GM12872 (cell line): ENCODE data around the gene DENND1B.
A peak's percentile ranks its signal among the peaks of the same experiment; 100 is the strongest.

ENCODE experiments used
- CTCF ChIP-seq: IDR thresholded peaks from 3 replicates; pipeline ENCODE4 v1.5.1; 2011; ENCODE audit warnings: low read depth, mild to moderate bottlenecking, low read length, moderate library complexity; ENCODE audit not compliant: insufficient read depth

Gene DENND1B

GRCh38 chr1:197715806-197716205 is 59.5 kb downstream of the DENND1B start:
- no peak for TF ChIP-seq CTCF

- no peak for TF ChIP-seq CTCF
Observed at GRCh38 chr1:197706601-197707000, 68.7 kb downstream of the DENND1B start.

GRCh38 chr1:197705941-197706340 is 69.3 kb downstream of the DENND1B start:
- no peak for TF ChIP-seq CTCF

- TF ChIP-seq CTCF = no peak
Observed at GRCh38 chr1:197696372-197696771, 78.9 kb downstream of the DENND1B start.

- no peak for TF ChIP-seq CTCF
Observed at GRCh38 chr1:197695961-197696360, 79.3 kb downstream of the DENND1B start.

DNA sequence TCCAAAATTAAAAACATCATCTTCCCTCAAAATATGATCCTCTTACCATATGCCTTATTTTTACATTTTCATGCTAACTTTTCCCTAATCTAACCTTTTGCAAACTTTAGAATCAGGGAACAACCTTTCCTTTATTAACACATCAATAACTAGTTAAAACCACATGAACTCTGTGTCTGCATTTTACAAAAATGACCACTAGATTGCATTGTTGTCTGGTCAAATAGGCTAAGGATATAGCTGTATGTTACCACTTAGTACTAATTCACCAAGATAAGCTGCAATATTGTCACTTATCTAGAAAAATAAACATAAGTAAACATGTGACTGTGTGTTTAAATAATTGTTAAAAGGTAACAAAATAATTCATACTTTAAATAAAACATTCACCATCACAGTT is 82.3 kb downstream of the DENND1B start:
- TF ChIP-seq CTCF = 0 out of 3 replicates have a peak, but pooled peaks have one; percentile 10

- TF ChIP-seq CTCF = no peak
Observed at GRCh38 chr1:197691816-197692215, 83.5 kb downstream of the DENND1B start.

DNA sequence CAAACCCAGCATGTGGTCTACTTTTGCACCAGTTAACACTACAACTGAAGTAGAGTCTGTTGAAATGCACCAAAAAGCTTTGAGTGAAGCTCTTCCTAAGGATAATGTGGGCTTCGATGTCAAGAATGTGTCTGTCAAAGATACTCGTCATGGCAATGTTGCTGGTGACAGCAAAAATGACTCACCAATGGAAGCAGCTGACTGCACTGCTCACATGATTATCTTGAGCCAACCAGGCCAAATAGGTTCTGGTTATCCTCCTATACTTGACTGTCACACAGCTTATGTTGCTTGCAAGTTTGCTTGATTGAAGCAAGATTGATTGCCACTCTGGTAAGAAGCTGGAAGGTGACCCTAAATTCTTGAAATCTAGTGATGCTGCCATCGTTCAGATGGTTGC is 85.2 kb downstream of the DENND1B start:
- TF ChIP-seq CTCF = no peak
